Transverse colon (tissue), 4 donors: Measurements from ENCODE around the gene RNF145. TPM values are rescaled to one million over a fixed set of nuclear protein-coding genes. Genes with fewer than 3 reads are reported as not detected.

Source experiments
- DNase-seq: peaks from one replicate; pipeline ENCODE4 v3.0.0-alpha.2; 2019
- H3K27ac ChIP-seq, 4 donors: fragments of 200-600 bp; sonication (generic); 2 replicates each; pipeline ENCODE4 v1.5.1; 2016 to 2018; ENCODE audit warnings: inconsistent platforms in 4 of 4
- H3K27me3 ChIP-seq: fragments of 200-600 bp; sonication (generic); 2 replicates; pipeline ENCODE4 v1.5.1; 2017; ENCODE audit warnings: inconsistent platforms
- H3K36me3 ChIP-seq, 4 donors: fragments of 200-600 bp; sonication (generic); 2 replicates each; pipeline ENCODE4 v1.5.1; 2017 to 2019; ENCODE audit warnings: inconsistent platforms in 4 of 4
- H3K4me1 ChIP-seq, 4 donors: fragments of 200-600 bp; sonication (generic); 2 replicates each; pipeline ENCODE4 v1.5.1; 2017 to 2020; ENCODE audit warnings: inconsistent platforms in 4 of 4
- H3K4me3 ChIP-seq, 4 donors: fragments of 200-600 bp; sonication (generic); 1 replicate in 1 of 4; 2 replicates in 3 of 4; pipeline versions ENCODE4 v1.5.1 to v1.6.1; 2017 to 2019; ENCODE audit warnings: inconsistent platforms in 4 of 4
- H3K9me3 ChIP-seq, 2 donors: fragments of 200-600 bp; sonication (generic); 2 replicates each; pipeline ENCODE4 v1.5.1; 2017 to 2019; ENCODE audit warnings: inconsistent platforms in 2 of 2
- CTCF ChIP-seq, 5 experiments: fragments of 200-600 bp in 3 of 5; fragments of 450-650 bp in 2 of 5; sonication (generic) in 3 of 5; IDR thresholded peaks; 1 replicate in 2 of 5; 2 replicates in 3 of 5; pipeline ENCODE4 v1.5.1; 2016 to 2017; ENCODE audit warnings: antibody characterized with exemption in 5 of 5, inconsistent platforms in 3 of 5, mild to moderate bottlenecking in 2 of 5, moderate library complexity in 1 of 5
- EP300 ChIP-seq: sonication (generic); formaldehyde crosslinking; IDR thresholded peaks from one replicate; pipeline ENCODE4 v1.6.1; 2017; ENCODE audit warnings: antibody characterized with exemption, low read depth
- POLR2A ChIP-seq: fragments of 450-650 bp; IDR thresholded peaks from one replicate; pipeline ENCODE4 v1.6.1; 2016; ENCODE audit warnings: antibody characterized with exemption, mild to moderate bottlenecking, moderate library complexity
- POLR2AphosphoS5 ChIP-seq, 3 donors: sonication (generic); formaldehyde crosslinking; IDR thresholded peaks; one replicate each; pipeline ENCODE4 v1.6.1; 2016; ENCODE audit warnings: antibody characterized with exemption in 3 of 3
- WGBS, 2 donors: methylation state at CpG; one replicate each; pipeline ENCODE4 v1.1.5; 2018; ENCODE audit warnings: low coverage in 1 of 2; 5-methylcytosine and 5-hydroxymethylcytosine counted together
- in situ Hi-C, 4 donors: fragments of 200-750 bp; cut with MboI; loops; one replicate each; pipeline versions ENCODE4 v1.15.0 to v1.15.1; 2017; ENCODE audit warnings: low sequenced_read_pairs in 3 of 4, low pct_ligation_motif_present in 1 of 4, low pct_unique_long_range_greater_than_20kb in 1 of 4
- intact Hi-C: fragments of 100-400 bp; cut with DNase I; formaldehyde crosslinking; loops from one replicate; pipeline ENCODE4 v1.15.1; 2023; ENCODE audit warnings: low total_unique reads
- total RNA-seq, 4 donors: library from RNA; depleted of rRNA; stranded (reverse); fragments of >200 nt; gene quantifications; one replicate each; pipeline ENCODE4 v1.1.0, GENCODE V29; 2016

RNF145 gene
- total RNA-seq, 4 donors from 2014 or later = 11.5 to 59.4 (median 29.2) TPM

DNA sequence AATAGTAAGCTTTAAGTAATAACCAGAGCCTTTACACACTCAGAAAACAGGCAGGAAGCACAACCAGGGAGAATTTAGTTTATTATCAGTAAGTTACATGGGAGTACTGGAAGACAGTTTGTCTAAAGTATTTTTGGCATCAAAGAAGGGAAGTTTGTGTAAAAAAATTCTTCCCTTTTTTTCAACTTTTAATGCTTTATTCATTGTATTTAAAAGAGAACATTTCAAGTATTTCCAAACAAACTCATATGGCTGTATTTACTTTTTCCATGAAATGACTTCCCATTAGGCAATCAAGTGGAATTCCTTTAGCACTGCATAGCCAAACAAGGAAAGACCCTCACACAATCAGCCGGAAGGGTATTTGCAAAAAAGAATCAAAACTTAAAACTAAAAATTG, 26.7 kb downstream of the RNF145 start:
- H3K4me1 ChIP-seq = peaks cover 6 to 73% (median 21%) of the 10 kb centered on the region in 4 donors
- H3K9me3 ChIP-seq = no peaks in the 10 kb centered on the region
- 75 to 77% methylated on average over 1 of the region's 1 CpG for WGBS, 2 donors
- peak overlapping the region; percentile 27 to 32 (median 28) for H3K27ac ChIP-seq
- no peak overlapping the region for H3K4me3 ChIP-seq
- DNase-seq = no peak
- H3K27me3 ChIP-seq = no peaks in the 10 kb centered on the region
- intact Hi-C loops (loop anchor here (5.0 kb wide), 1 partner anchor 1565 kb away; no protein-coding TSS in a partner anchor), in situ Hi-C loops (no loop called here)
- no peaks in the 10 kb centered on the region for H3K36me3 ChIP-seq
- TF ChIP-seq POLR2A = no peak
- TF ChIP-seq EP300 = no peak
- no peak for TF ChIP-seq POLR2AphosphoS5 (IDR thresholded peaks at IDR 0.05)
- TF ChIP-seq CTCF (IDR thresholded peaks at IDR 0.05) = no peak

GRCh38 chr5:159181651-159182050, 27.7 kb downstream of the RNF145 start:
- no peak for DNase-seq
- WGBS, 2 donors = 86 to 91% methylated on average over 4 of the region's 4 CpGs
- H3K9me3 ChIP-seq = no peaks in the 10 kb centered on the region
- no peaks in the 10 kb centered on the region for H3K27me3 ChIP-seq
- TF ChIP-seq CTCF (IDR thresholded peaks at IDR 0.05) (no peak), EP300 (no peak), POLR2A (no peak), POLR2AphosphoS5 (IDR thresholded peaks at IDR 0.05) (no peak)
- H3K4me3 ChIP-seq = no peak overlapping the region
- in situ Hi-C loops (no loop called here), intact Hi-C loops (loop anchor here (5.0 kb wide), 1 partner anchor 1564 kb away; no protein-coding TSS in a partner anchor)
- peak overlapping the region in 2 of 4 donors; percentile 27 to 32 for H3K27ac ChIP-seq
- H3K4me1 ChIP-seq = peaks cover 6 to 73% (median 20%) of the 10 kb centered on the region in 4 donors
- no peaks in the 10 kb centered on the region for H3K36me3 ChIP-seq

DNA sequence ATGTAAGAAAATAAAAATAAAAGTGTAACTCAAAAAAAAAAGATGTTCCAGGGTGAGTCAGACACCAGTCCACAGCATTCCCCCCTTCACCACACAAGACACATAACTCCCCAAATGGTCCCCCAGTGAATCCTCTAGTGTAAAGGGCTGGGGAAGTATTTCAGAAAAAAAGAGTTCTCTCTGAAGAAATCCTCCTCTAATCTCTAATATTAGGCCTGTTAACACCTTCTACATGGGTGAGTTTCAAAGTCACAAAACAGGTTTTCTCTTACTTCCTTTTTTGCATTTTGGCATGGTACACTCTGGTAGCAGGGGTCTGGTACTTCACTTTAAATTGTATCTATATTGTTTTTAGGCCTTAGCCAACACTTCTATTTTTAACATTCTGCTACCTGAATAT, 28.2 kb downstream of the RNF145 start:
- no peak overlapping the region for H3K27ac ChIP-seq
- no peaks in the 10 kb centered on the region for H3K36me3 ChIP-seq
- DNase-seq = no peak
- intact Hi-C loops (loop anchor here (5.0 kb wide), 1 partner anchor 1564 kb away; no protein-coding TSS in a partner anchor), in situ Hi-C loops (no loop called here)
- H3K4me1 ChIP-seq = peaks cover 6 to 71% (median 19%) of the 10 kb centered on the region in 4 donors
- TF ChIP-seq POLR2A = no peak
- TF ChIP-seq EP300 = no peak
- TF ChIP-seq CTCF (IDR thresholded peaks at IDR 0.05) = no peak
- no peak for TF ChIP-seq POLR2AphosphoS5 (IDR thresholded peaks at IDR 0.05)
- H3K27me3 ChIP-seq = no peaks in the 10 kb centered on the region
- no peak overlapping the region for H3K4me3 ChIP-seq
- H3K9me3 ChIP-seq = no peaks in the 10 kb centered on the region

- Histone ChIP-seq H3K27ac (peak overlapping the region; percentile 31 to 57 (median 41)), H3K4me3 (no peak overlapping the region), H3K36me3 (no peaks in the 10 kb centered on the region), H3K27me3 (no peaks in the 10 kb centered on the region), H3K4me1 (peaks cover 6 to 63% (median 18%) of the 10 kb centered on the region in 4 donors), H3K9me3 (no peaks in the 10 kb centered on the region)
- 16 to 45% methylated on average over 2 to 3 of the region's 3 CpGs for WGBS, 2 donors
- TF ChIP-seq CTCF (IDR thresholded peaks at IDR 0.05) (no peak), EP300 (no peak), POLR2A (no peak), POLR2AphosphoS5 (IDR thresholded peaks at IDR 0.05) (no peak)
- intact Hi-C loops (loop anchor here (5.0 kb wide), 1 partner anchor 1562 kb away; no protein-coding TSS in a partner anchor), in situ Hi-C loops (no loop called here)
- no peak for DNase-seq
These were observed 29.6 kb downstream of the RNF145 start for GRCh38 chr5:159179529-159180305.
